A673 (cell line): ENCODE results near the gene ANKMY2. TPM values are rescaled to one million over a fixed set of nuclear protein-coding genes. Genes with fewer than 3 reads are reported as not detected.

ENCODE experiments used
- BruUV-seq: library from RNA; stranded (reverse); fragments of 400-500 nt; replicated peaks from 2 replicates; lab custom pipeline; 2021; lab: Mats Ljungman, UMichigan
- CTCF ChIA-PET: fragments of 300-600 bp; sonication (Branson Sonifier 250); formaldehyde crosslinking; loops from one replicate; lab custom pipeline; 2022; ENCODE audit warnings: antibody characterized with exemption; lab: Charles Lee
- POLR2A ChIA-PET: fragments of 300-600 bp; sonication (Branson Sonifier 250); formaldehyde crosslinking; loops from one replicate; lab custom pipeline; 2022; ENCODE audit warnings: antibody characterized with exemption; ENCODE audit not compliant: low non-redundant PET; lab: Charles Lee
- DNase-seq: peaks from one replicate; pipeline ENCODE4 v3.0.0-alpha.2; 2015; ENCODE audit warnings: low spot score
- H3K27ac ChIP-seq: fragments of 200-600 bp; sonication (generic); 2 replicates; pipeline ENCODE4 v1.5.1; 2016; ENCODE audit warnings: mixed run types, low read depth, mild to moderate bottlenecking, mixed read lengths, antibody characterized with exemption, low read length; ENCODE audit not compliant: poor library complexity, severe bottlenecking
- H3K27me3 ChIP-seq: fragments of 200-600 bp; sonication (generic); replicated peaks from 2 replicates; pipeline ENCODE4 v1.6.1; 2017; ENCODE audit warnings: mixed run types, low read depth, mild to moderate bottlenecking, mixed read lengths, antibody characterized with exemption, low read length; ENCODE audit not compliant: insufficient read depth, poor library complexity
- H3K36me3 ChIP-seq: fragments of 200-600 bp; sonication (generic); 2 replicates; pipeline ENCODE4 v1.6.1; 2016; ENCODE audit warnings: mixed run types, mild to moderate bottlenecking, mixed read lengths, antibody characterized with exemption, low read length; ENCODE audit not compliant: insufficient read depth, poor library complexity, severe bottlenecking
- H3K4me1 ChIP-seq: fragments of 200-600 bp; sonication (generic); 2 replicates; pipeline ENCODE4 v1.6.1; 2017; ENCODE audit warnings: mixed run types, mild to moderate bottlenecking, mixed read lengths, antibody characterized with exemption, low read length; ENCODE audit not compliant: insufficient read depth, poor library complexity, severe bottlenecking
- H3K4me3 ChIP-seq: fragments of 200-600 bp; sonication (generic); 2 replicates; pipeline ENCODE4 v1.5.1; 2016; ENCODE audit warnings: low read depth, mixed run types, mild to moderate bottlenecking, mixed read lengths, low read length; ENCODE audit not compliant: poor library complexity, severe bottlenecking
- H3K9me3 ChIP-seq: fragments of 200-600 bp; sonication (generic); 2 replicates; pipeline ENCODE4 v1.6.1; 2016; ENCODE audit warnings: mixed run types, low read depth, mild to moderate bottlenecking, mixed read lengths, antibody characterized with exemption, low read length; ENCODE audit not compliant: poor library complexity, severe bottlenecking
- EZH2 ChIP-seq: fragments of 200-600 bp; sonication (generic); IDR thresholded peaks from 2 replicates; pipeline ENCODE4 v1.6.1; 2017; ENCODE audit warnings: borderline replicate concordance, low read depth, mild to moderate bottlenecking, mixed read lengths, antibody characterized with exemption, low read length; ENCODE audit not compliant: poor library complexity, severe bottlenecking
- intact Hi-C: fragments of 100-400 bp; cut with micrococcal nuclease; formaldehyde crosslinking; loops from one replicate; pipeline ENCODE4 v1.10.0; 2022; ENCODE audit not compliant: unreplicated experiment
- total RNA-seq: library from RNA; stranded (reverse); gene quantifications from 2 replicates; pipeline ENCODE4 v1.2.3, GENCODE V29; 2021
- TF ChIP-seq, protein P1 (sequence below): fragments of 300-800, 200-600 bp; sonication (generic); conservative IDR thresholded peaks from 2 replicates; pipeline ENCODE4 v1.5.1; 2017; ENCODE audit warnings: low read depth, mild to moderate bottlenecking, antibody characterized with exemption, low read length, moderate library complexity, mixed read lengths

The ANKMY2 gene
- total RNA-seq, 1 experiment from 2014 or later = 24.3 TPM

DNA sequence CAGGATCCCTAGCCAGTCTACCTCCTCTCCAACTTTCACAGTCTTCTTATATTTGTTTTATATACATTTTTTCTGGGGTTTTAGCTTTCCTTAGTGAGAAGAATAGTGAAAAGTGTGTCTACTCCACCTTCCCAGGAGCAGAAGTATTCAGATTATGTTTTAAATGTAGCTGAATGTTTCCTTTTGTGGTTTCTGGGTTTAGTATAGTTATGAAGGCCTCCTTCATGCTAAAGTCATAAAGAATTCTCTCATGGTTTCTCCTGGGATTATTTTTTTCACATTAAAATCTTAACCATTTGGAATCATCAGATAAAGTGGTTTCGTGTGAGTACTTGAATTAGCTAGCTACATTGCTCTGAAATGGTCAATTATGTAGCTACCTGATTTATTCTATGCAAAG, 50.9 kb downstream of the ANKMY2 start:
- Histone ChIP-seq H3K36me3 (no peaks in the 10 kb centered on the region), H3K4me1 (peaks cover 12% of the 10 kb centered on the region), H3K4me3 (no peak overlapping the region), H3K27me3 (no peaks in the 10 kb centered on the region), H3K9me3 (no peaks in the 10 kb centered on the region), H3K27ac (no peak overlapping the region)
- CTCF ChIA-PET = no interaction called here
- intact Hi-C loops = no loop called here
- no peak for DNase-seq
- no TSS peak for BruUV-seq
- no peak for TF ChIP-seq EZH2
- TF ChIP-seq, protein P1, sequence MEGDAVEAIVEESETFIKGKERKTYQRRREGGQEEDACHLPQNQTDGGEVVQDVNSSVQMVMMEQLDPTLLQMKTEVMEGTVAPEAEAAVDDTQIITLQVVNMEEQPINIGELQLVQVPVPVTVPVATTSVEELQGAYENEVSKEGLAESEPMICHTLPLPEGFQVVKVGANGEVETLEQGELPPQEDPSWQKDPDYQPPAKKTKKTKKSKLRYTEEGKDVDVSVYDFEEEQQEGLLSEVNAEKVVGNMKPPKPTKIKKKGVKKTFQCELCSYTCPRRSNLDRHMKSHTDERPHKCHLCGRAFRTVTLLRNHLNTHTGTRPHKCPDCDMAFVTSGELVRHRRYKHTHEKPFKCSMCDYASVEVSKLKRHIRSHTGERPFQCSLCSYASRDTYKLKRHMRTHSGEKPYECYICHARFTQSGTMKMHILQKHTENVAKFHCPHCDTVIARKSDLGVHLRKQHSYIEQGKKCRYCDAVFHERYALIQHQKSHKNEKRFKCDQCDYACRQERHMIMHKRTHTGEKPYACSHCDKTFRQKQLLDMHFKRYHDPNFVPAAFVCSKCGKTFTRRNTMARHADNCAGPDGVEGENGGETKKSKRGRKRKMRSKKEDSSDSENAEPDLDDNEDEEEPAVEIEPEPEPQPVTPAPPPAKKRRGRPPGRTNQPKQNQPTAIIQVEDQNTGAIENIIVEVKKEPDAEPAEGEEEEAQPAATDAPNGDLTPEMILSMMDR = no peak
- POLR2A ChIA-PET = no interaction called here

DNA sequence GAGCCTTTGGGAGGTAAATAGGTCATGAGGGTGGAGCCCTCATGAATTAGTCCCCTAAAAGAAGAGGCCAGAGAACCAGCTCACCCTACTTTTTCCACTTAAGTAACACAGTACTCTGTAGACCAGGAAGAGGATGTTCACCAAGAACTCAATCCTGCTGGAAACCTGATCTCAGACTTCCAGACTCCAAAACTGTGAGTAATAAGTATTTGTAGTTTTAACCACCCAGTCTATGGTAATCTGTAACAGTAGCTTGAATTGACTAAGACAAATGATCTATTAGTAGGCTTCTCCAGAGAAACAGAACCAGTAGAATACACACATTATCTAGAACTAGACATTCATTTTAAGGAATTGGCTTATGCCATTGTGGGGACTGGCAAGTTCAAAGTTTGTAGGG, 51.5 kb downstream of the ANKMY2 start:
- H3K27ac ChIP-seq = no peak overlapping the region
- TF ChIP-seq, protein P1 = no peak
- no peak overlapping the region for H3K4me3 ChIP-seq
- H3K36me3 ChIP-seq = no peaks in the 10 kb centered on the region
- peaks cover 18% of the 10 kb centered on the region for H3K4me1 ChIP-seq
- no peaks in the 10 kb centered on the region for H3K9me3 ChIP-seq
- BruUV-seq = no TSS peak
- DNase-seq = no peak
- intact Hi-C loops = no loop called here
- CTCF ChIA-PET = no interaction called here
- POLR2A ChIA-PET = no interaction called here
- no peaks in the 10 kb centered on the region for H3K27me3 ChIP-seq

DNA sequence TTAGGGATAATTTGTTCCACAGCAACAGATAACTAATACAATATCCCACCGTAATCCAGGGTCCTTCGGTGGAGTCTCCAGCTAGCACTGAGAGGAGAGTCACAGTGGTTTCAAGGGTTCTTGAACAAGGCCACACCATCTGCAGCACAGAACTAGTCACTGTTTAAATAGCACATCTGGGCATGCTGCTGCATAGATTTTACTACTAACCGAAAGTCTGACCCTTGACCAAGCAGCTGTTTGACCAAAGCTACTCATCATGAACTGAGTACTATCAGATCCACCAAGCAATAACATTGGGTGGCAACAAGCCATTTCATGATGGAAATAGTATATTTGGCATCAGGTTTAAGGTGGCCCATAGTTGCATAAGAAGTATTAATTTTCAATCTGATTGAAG, 53.2 kb downstream of the ANKMY2 start:
- Histone ChIP-seq H3K9me3 (no peaks in the 10 kb centered on the region), H3K4me1 (peaks cover 34% of the 10 kb centered on the region), H3K27ac (no peak overlapping the region), H3K27me3 (no peaks in the 10 kb centered on the region), H3K36me3 (no peaks in the 10 kb centered on the region), H3K4me3 (no peak overlapping the region)
- ChIA-PET POLR2A (interaction anchor here (0.6 kb wide), 1 partner anchor 431 kb away, joined by 3 read pairs; no protein-coding TSS in a partner anchor), CTCF (no interaction called here)
- no TSS peak for BruUV-seq
- no peak for DNase-seq
- TF ChIP-seq, protein P1 = no peak
- no peak for TF ChIP-seq EZH2
- intact Hi-C loops = no loop called here
